Erythroblast (primary cell): Measurements from ENCODE around the gene REPS2.

Experiments
- GATA1 ChIP-seq: IDR thresholded peaks from 2 replicates; pipeline ENCODE4 v1.6.1; 2011; ENCODE audit warnings: low read depth, mild to moderate bottlenecking, control low read depth, low read length, moderate library complexity
- POLR2A ChIP-seq: IDR thresholded peaks from 2 replicates; pipeline ENCODE4 v1.6.1; 2011; ENCODE audit warnings: mild to moderate bottlenecking, low read length

GRCh38 chrX:16924631-16925480 lies 21.6 kb upstream of the REPS2 start:
- TF ChIP-seq POLR2A (no peak), GATA1 (no peak)
